Stomach (tissue), 4 donors: Measurements from ENCODE around the gene NOL4.

ENCODE experiments used
- CTCF ChIP-seq, 7 experiments: fragments of 450-650 bp in 4 of 7; fragments of 200-600 bp in 3 of 7; sonication (generic) in 3 of 7; IDR thresholded peaks; one replicate each; pipeline ENCODE4 v1.5.1; 2016 to 2019; ENCODE audit warnings: antibody characterized with exemption in 7 of 7, control low read depth in 2 of 7, mild to moderate bottlenecking in 1 of 7
- POLR2A ChIP-seq, 4 donors: fragments of 450-650 bp; IDR thresholded peaks; one replicate each; pipeline ENCODE4 v1.6.1; 2016; ENCODE audit warnings: antibody characterized with exemption in 4 of 4, control low read depth in 2 of 4, mild to moderate bottlenecking in 1 of 4, moderate library complexity in 1 of 4

GRCh38 chr18:34223164-34223892 lies 1.4 kb downstream of the NOL4 start:
- no peak for TF ChIP-seq CTCF (IDR thresholded peaks at IDR 0.05)
- no peak for TF ChIP-seq POLR2A (IDR thresholded peaks at IDR 0.05)
